Fibroblast of skin of left biceps (primary cell): Measurements from ENCODE around the gene EID2.

ENCODE experiments used
- DNase-seq, 2 experiments: peaks; one replicate each; pipeline ENCODE4 v3.0.0-alpha.2; 2013; ENCODE audit warnings: low read depth in 2 of 2

EID2 gene

GRCh38 chr19:39533791-39534190 lies 6.2 kb downstream of the EID2 start:
- DNase-seq = no peak

DNA sequence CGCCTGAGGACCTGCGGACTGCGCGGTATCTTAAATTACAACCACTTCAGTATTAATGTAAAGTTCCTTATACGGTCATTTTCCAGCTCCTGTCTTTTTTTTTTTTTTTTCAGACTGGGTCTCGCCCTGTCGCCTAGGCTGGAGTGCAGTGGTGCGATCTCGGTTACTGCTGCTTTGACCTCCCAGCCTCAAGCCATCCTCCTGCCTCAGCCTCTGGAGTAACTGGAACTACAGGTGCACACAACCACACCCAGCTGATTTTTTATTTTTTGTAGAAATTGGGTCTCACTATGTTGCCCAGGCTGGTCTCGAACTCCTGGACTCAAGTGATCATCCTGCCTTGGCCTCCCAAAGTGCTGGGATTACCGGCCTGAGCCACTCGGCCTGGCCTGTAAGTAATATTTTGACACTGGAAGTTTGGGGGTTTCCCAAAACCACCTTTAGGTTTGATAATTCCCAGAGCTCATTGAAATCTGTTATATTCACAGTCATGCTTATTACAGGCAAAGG lies 6.9 kb downstream of the EID2 start:
- no peak for DNase-seq

- peak; percentile 81 to 85 for DNase-seq
Observed at GRCh38 chr19:39532233-39533002, 7.5 kb downstream of the EID2 start, which contains the start of gene EID2B. Gene EID2B, minus strand, starts transcription at chr19:39532852. Its CDS starts 50 bp downstream, at chr19:39532802.

DNA sequence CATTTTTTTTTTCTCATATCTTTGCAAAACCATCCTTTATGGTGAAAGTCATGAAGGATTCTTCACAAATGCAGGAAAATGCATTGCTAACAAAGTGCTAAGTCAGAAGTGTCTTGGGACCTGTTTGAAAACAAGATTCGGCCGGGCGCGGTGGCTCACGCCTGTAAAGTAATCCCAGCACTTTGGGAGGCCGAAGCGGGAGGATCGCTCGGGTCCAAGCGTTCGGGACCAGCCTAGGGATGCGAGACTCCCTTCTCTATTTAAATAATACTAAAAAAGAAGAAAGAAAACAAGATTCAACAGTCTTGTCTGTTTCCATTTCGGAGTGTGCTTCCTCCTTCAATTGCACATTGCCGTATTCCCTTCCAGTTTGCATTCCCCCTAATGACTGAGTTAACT lies 8.1 kb downstream of the EID2 start:
- DNase-seq = no peak

DNA sequence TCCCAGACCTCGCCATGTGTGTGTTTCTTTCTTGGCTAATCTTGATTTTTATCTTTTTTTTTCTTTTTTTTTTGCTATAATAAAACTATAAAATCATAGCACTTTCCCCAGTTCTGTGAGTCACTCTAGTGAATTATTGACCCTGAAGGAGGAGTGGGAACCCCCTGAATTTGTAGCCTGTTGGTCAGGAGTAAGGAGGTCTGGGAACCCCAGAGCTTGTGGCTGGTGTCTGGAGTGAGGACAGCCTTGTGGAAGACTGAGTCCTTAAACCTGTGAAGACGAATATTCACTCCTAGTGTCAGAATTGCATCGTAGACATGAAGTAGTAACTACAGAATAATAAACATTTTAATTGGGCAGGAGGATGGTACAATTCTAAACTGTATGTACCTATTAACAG lies 14.8 kb downstream of the EID2 start:
- DNase-seq = no peak

GRCh38 chr19:39524495-39524894 lies 15.5 kb downstream of the EID2 start:
- no peak for DNase-seq

- no peak for DNase-seq
Observed at GRCh38 chr19:39520541-39521484, 19.1 kb downstream of the EID2 start.

DNA sequence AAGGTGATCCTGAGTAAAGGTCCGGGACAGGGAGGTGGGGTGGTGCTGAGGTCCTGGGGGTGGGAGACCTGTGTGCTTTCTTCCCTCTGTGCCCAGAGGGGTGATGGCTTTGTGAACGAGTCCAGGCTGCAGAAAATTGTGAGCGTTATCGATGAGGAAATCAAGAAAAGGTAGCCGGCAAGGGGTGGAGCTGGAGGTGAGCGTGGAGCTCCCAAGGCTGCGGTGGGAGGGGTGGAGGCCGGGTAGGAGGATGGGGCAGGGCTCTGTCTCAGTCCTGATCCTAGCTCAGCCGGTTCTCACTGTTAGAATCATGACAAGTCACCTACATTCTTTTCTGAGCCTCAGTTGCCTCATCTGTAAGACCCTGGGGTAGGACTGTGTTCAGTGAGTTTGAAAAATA lies 21.0 kb downstream of the EID2 start:
- DNase-seq = no peak

GRCh38 chr19:39518458-39518857 lies 21.5 kb downstream of the EID2 start:
- no peak for DNase-seq

GRCh38 chr19:39517432-39517831 lies 22.5 kb downstream of the EID2 start:
- DNase-seq = no peak

GRCh38 chr19:39516270-39516669 lies 23.7 kb downstream of the EID2 start:
- DNase-seq = no peak

GRCh38 chr19:39515551-39516191 lies 24.3 kb downstream of the EID2 start:
- DNase-seq = no peak

DNA sequence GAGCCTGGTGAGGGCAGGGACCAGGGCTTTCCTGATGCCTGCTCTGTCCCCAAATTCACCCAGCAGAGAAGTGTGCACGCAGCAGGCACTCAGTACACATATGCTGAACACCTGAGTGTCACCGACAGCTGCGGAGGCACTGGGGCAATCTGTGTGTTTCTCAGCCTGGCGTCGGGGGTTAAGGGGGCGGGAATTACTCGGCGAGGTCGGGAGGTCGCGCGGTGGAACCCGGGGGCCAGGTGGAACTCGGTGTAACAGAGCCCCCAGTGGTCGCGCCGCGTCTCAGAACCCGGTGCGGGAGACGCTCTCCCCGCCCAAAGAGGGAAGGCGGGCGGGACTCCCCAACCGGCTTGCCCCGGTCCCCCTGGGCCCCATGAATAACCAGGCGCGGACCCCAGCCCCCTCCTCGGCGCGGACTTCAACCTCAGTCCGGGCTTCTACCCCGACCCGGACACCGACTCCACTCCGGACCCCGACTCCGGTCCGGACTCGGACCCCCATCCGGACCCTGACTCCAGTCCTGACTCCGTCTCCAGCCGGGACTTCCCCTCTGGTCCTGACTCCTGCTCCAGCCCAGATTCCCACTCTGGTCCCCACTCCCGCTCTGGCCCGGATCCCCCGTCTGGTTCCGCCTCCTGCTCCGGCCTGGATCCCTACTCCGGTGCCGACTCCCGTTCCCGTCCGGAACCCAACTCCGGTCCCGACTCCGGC lies 25.0 kb downstream of the EID2 start, which contains the start of gene SELENOV:
Gene SELENOV (plus strand): TSS at position 300 of the 711 bp plus-strand sequence. CDS start 74 bp downstream, at position 374.
- no peak for DNase-seq

DNA sequence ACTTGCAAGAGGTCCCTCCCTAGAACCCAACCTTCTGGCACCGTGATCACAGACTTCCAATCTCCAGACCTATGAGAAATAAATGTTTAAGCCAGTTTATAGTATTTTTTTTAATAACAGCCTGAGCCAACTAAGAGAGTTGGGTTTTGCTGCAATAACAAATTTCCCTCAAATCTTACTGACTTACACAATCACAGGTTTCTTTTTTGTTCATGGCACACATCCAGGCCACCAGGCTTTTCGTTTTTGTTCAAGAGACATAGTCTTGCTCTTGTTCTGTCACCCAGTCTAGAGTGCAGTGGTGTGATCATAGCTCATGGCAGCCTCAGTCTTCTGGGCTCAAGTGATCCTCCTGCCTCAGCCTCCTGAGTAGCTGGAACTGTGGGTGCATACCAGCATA lies 27.0 kb downstream of the EID2 start:
- DNase-seq = no peak

DNA sequence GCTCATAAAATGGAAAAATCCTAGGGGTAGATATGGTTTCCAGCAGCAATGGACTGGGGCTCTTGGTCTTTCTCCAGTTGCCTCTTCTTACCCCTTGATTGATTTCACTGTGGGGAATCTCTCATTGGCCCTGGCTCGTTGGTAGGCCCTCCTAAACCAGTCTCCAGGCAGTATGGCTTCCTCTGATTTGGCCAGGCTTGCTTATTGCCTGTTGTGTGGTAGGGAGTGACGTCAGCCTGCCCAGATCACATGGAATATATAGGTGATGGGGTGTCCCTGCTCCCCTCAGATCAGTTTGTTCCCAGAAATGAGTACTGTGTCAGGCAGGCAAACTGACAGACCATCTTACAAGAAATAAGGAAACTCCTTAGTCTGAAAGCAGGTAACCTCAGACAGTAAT lies 30.7 kb downstream of the EID2 start:
- no peak for DNase-seq

DNA sequence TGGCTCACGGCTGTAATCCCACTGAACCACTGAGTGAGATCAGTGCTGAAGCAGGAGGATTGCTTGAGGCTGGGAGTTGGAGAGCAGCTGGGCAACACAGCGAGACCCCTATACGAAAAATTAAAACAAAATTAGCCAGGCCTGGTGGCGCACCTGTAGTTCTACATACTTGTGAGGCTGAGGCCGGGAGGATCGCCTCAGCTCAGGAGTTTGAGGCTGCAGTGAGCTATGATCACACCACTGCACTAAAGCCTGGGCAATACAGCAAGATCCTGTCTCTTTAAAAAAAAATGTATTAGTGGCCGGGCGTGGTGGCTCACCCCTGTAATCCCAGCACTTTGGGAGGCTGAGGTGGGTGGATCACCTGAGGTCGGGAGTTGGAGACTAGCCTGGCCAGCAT lies 31.3 kb downstream of the EID2 start:
- no peak for DNase-seq

GRCh38 chr19:39507715-39508364 lies 32.1 kb downstream of the EID2 start:
- DNase-seq = no peak

DNA sequence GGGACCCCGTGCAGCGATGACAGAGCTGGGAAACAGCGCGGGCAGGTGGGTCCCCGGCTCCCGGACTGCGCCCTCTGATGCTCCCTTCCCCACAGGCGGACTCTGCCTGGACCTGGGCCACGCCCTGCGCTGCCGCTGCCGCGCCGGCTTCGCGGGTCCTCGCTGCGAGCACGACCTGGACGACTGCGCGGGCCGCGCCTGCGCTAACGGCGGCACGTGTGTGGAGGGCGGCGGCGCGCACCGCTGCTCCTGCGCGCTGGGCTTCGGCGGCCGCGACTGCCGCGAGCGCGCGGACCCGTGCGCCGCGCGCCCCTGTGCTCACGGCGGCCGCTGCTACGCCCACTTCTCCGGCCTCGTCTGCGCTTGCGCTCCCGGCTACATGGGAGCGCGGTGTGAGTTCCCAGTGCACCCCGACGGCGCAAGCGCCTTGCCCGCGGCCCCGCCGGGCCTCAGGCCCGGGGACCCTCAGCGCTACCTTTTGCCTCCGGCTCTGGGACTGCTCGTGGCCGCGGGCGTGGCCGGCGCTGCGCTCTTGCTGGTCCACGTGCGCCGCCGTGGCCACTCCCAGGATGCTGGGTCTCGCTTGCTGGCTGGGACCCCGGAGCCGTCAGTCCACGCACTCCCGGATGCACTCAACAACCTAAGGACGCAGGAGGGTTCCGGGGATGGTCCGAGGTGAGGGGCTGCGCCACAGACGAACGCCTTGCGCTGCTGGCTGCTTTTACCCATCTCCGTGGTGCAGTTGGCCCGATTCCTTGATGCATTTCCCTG lies 32.8 kb downstream of the EID2 start:
- DNase-seq = peak; percentile 35 to 36

GRCh38 chr19:39506598-39506943 lies 33.4 kb downstream of the EID2 start:
- DNase-seq = no peak
